GM12878 (cell line): ENCODE measurements around the gene FGL2. TPM values are rescaled to one million over a fixed set of nuclear protein-coding genes. Genes with fewer than 3 reads are reported as not detected.

Source experiments
- ATAC-seq: fragments of 200-7000 bp; cut with Tn5 transposase; 3 replicates; pipeline ENCODE4 v1.9.1; 2020; ENCODE audit warnings: mild to moderate bottlenecking, moderate library complexity
- BruUV-seq: library from RNA; stranded (reverse); fragments of 400-500 nt; replicated peaks from 2 replicates; lab custom pipeline; 2021; lab: Mats Ljungman, UMichigan
- CTCF ChIA-PET: fragments of 300-600 bp; sonication (Branson Sonifier 250); formaldehyde crosslinking; extraction: SDS; loops from one replicate; lab custom pipeline; 2021; ENCODE audit warnings: inconsistent platforms; lab: Yijun Ruan, JAX
- POLR2A ChIA-PET: fragments of 350-600 bp; formaldehyde crosslinking; extraction: SDS; loops from one replicate; lab custom pipeline; 2021; ENCODE audit warnings: inconsistent platforms; lab: Charles Lee
- RAD21 ChIA-PET: fragments of 300-600 bp; sonication (Branson Sonifier 250); formaldehyde crosslinking; loops from one replicate; lab custom pipeline; 2023; ENCODE audit warnings: antibody characterized with exemption; ENCODE audit not compliant: unreplicated experiment; lab: Charles Lee
- SMC1A ChIA-PET: fragments of 300-600 bp; sonication (Branson Sonifier 250); formaldehyde crosslinking; loops from one replicate; lab custom pipeline; 2023; ENCODE audit not compliant: unreplicated experiment, uncharacterized antibody; lab: Charles Lee
- DNase-seq: peaks from one replicate; pipeline ENCODE4 v3.0.0-alpha.2; 2011; ENCODE audit warnings: low read depth, low spot score
- FAIRE-seq: peaks from 3 replicates; lab custom pipeline; 2011; peaks lifted over from hg19 to GRCh38; lab: Jason Lieb, UNC
- H2AFZ ChIP-seq: 2 replicates; pipeline ENCODE4 v1.6.0; 2011; ENCODE audit warnings: low read depth, low read length, control low read depth; ENCODE audit not compliant: control insufficient read depth
- H3K27ac ChIP-seq: 2 replicates; pipeline ENCODE4 v1.5.1; 2011; ENCODE audit warnings: control low read depth; ENCODE audit not compliant: control insufficient read depth, insufficient read depth
- H3K27me3 ChIP-seq, 2 experiments: replicated peaks in 1 of 2; 2 replicates each; pipeline versions ENCODE4 v1.6.0 to v1.6.1; 2011; ENCODE audit warnings: low read length in 1 of 2; ENCODE audit not compliant: control insufficient read depth in 2 of 2, insufficient read depth in 2 of 2
- H3K36me3 ChIP-seq, 2 experiments: 2 replicates each; pipeline ENCODE4 v1.5.1; 2011; ENCODE audit warnings: low read length in 1 of 2; ENCODE audit not compliant: control insufficient read depth in 2 of 2, insufficient read depth in 2 of 2
- H3K4me1 ChIP-seq: 2 replicates; pipeline ENCODE4 v1.6.1; 2011; ENCODE audit warnings: mild to moderate bottlenecking, low read length, moderate library complexity, mixed read lengths; ENCODE audit not compliant: control insufficient read depth, insufficient read depth
- H3K4me2 ChIP-seq: 2 replicates; pipeline ENCODE4 v1.6.0; 2011; ENCODE audit warnings: control low read depth; ENCODE audit not compliant: control insufficient read depth, insufficient read depth
- H3K4me3 ChIP-seq: fragments of 200-600 bp; sonication (generic); 2 replicates; pipeline ENCODE4 v1.5.1; 2016
- H3K79me2 ChIP-seq: 2 replicates; pipeline ENCODE4 v1.6.0; 2011; ENCODE audit warnings: low read length; ENCODE audit not compliant: control insufficient read depth, insufficient read depth
- H3K9ac ChIP-seq: 2 replicates; pipeline ENCODE4 v1.8.0; 2011; ENCODE audit warnings: low read length, control low read depth, mixed read lengths; ENCODE audit not compliant: control insufficient read depth, insufficient read depth
- H3K9me3 ChIP-seq: replicated peaks from 3 replicates; pipeline ENCODE4 v1.5.1; 2011; ENCODE audit warnings: mild to moderate bottlenecking, low read length; ENCODE audit not compliant: control insufficient read depth, insufficient read depth
- H4K20me1 ChIP-seq: 2 replicates; pipeline ENCODE4 v1.6.0; 2011; ENCODE audit not compliant: control insufficient read depth, insufficient read depth
- SPI1 ChIP-seq: IDR thresholded peaks from 2 replicates; pipeline ENCODE4 v1.6.1; 2011; ENCODE audit warnings: low read depth, mild to moderate bottlenecking, low read length, moderate library complexity, borderline replicate concordance; ENCODE audit not compliant: insufficient read depth
- ZNF592 ChIP-seq: fragments of 450-650 bp; IDR thresholded peaks from 2 replicates; pipeline ENCODE4 v1.6.1; 2017; ENCODE audit warnings: mild to moderate bottlenecking, moderate library complexity
- WGBS: methylation state at CpG from one replicate; pipeline ENCODE4 v1.1.6; 2016; ENCODE audit warnings: low lambda C conversion rate; ENCODE audit not compliant: insufficient replicate concordance, insufficient coverage; ENCODE audit errors: missing lambda C conversion rate; 5-methylcytosine and 5-hydroxymethylcytosine counted together
- in situ Hi-C: fragments of 300-500 bp; cut with MboI; formaldehyde crosslinking; loops from 9 replicates; pipeline ENCODE4 v1.14.3; 2018; ENCODE audit warnings: mixed read lengths
- intact Hi-C: fragments of 100-400 bp; cut with micrococcal nuclease; formaldehyde crosslinking; loops from one replicate; pipeline ENCODE4 v1.14.2; 2022; ENCODE audit not compliant: unreplicated experiment
- polyA plus RNA-seq, 11 experiments: library from polyadenylated mRNA; depleted of rRNA in 4 of 11; unstranded in 6 of 11; stranded (reverse) in 5 of 11; fragments of >200 nt; fragmentation: Nextera tagmentation in 4 of 11; fragmentation: Illumina TruSeq in 1 of 11; extraction: Ambion mirVana in 4 of 11; extraction: Trizol in 1 of 11; gene quantifications; 1 replicate in 1 of 11; 2 replicates in 10 of 11; pipeline versions ENCODE4 v1.2.1 to v1.2.3, GENCODE V29; 2011 to 2016; ENCODE audit warnings: inconsistent platforms in 2 of 11, missing spikeins in 2 of 11, low read depth in 1 of 11
- total RNA-seq, 4 experiments: library from RNA; depleted of rRNA in 3 of 4; stranded (reverse); fragments of >200 nt in 3 of 4; fragmentation: Illumina TruSeq in 1 of 4; extraction: Trizol in 1 of 4; gene quantifications; 2 replicates each; pipeline versions ENCODE4 v1.2.1 to v1.2.3, GENCODE V29; 2013 to 2021
- TF ChIP-seq, protein P1 (sequence below): fragments of 450-650 bp; IDR thresholded peaks from 2 replicates; pipeline ENCODE4 v1.6.1; 2016; ENCODE audit warnings: mild to moderate bottlenecking

FGL2 gene
- total and polyA plus RNA-seq, 10 of the 15 experiments (the other 5 are each of a cell fraction or from before 2014, with no cell fraction given) = 0.04 to 3.2 (median 1.5) TPM

DNA sequence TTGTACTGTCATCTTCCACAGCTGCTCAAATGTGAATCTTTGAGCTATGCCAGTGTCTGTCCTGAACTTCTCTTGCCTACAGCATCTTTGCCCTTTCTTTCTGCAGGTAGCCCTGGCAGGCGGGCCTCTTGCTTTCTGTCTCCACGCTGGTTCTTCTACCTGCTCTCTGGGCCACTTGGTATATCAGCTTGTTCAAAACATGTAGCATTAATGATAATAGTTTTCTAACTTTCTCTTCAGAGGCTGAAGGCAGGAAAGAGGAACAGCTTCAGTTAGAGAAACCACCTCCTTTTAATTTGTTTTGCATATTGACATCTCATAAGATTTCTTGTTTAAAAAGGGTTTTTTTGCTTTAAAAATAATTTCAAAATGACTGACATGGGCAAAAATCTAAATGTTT lies 923 bp upstream of the FGL2 start:
- ChIA-PET CTCF (interaction anchor here (1.0 to 5.3 kb wide), 10 partner anchors 9 to 134 kb away, joined by 3 to 67 read pairs (median 4); no protein-coding TSS in a partner anchor), SMC1A (interaction anchor here (0.7 to 8.6 kb wide), 15 partner anchors 8 to 498 kb away, joined by 3 to 124 read pairs (median 5); partner anchors contain the start of gene CCDC146), RAD21 (interaction anchor here (0.7 to 6.4 kb wide), 10 partner anchors 8 to 134 kb away, joined by 3 to 72 read pairs (median 4); no protein-coding TSS in a partner anchor), POLR2A (interaction anchor here (1.0 to 2.5 kb wide), 3 partner anchors 9 to 46 kb away, joined by 3 to 9 read pairs (median 5); no protein-coding TSS in a partner anchor)
- Histone ChIP-seq H3K27ac (peak overlapping the region; percentile 81), H3K9me3 (no peaks in the 10 kb centered on the region), H3K36me3 (no peaks in the 10 kb centered on the region), H3K4me2 (peak overlapping the region; percentile 98), H4K20me1 (no peaks in the 10 kb centered on the region), H3K4me3 (peak overlapping the region; percentile 64; the same call in 1 of the 2 replicates), H2AFZ (peak overlapping the region; percentile 78), H3K27me3 (no peaks in the 10 kb centered on the region), H3K4me1 (peaks cover 35% of the 10 kb centered on the region), H3K9ac (peak overlapping the region; percentile 66), H3K79me2 (no peaks in the 10 kb centered on the region; the same call in 1 of the 2 replicates)
- intact Hi-C loops (loop anchor here (5.0 kb wide), 1 partner anchor 43 kb away; no protein-coding TSS in a partner anchor), in situ Hi-C loops (no loop called here)
- ATAC-seq = peak; percentile 18
- no peak for DNase-seq
- 0% methylated on average over 2 of the region's 2 CpGs for WGBS
- peak; percentile 84; the same call in 1 of the 2 replicates for TF ChIP-seq SPI1
- TF ChIP-seq, protein P1, sequence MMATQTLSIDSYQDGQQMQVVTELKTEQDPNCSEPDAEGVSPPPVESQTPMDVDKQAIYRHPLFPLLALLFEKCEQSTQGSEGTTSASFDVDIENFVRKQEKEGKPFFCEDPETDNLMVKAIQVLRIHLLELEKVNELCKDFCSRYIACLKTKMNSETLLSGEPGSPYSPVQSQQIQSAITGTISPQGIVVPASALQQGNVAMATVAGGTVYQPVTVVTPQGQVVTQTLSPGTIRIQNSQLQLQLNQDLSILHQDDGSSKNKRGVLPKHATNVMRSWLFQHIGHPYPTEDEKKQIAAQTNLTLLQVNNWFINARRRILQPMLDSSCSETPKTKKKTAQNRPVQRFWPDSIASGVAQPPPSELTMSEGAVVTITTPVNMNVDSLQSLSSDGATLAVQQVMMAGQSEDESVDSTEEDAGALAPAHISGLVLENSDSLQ = peak; percentile 49; the same call in 1 of the 2 replicates
- TF ChIP-seq ZNF592 = no peak
- no TSS peak for BruUV-seq
- FAIRE-seq = no peak
